ENCODE measurements around the gene PRRC2B. TPM values are rescaled to one million over a fixed set of nuclear protein-coding genes. Genes with fewer than 3 reads are reported as not detected.
"Not testable (repeated sequence)": the region's sequence is repeated elsewhere in the genome, so short reads cannot be mapped to it uniquely, and the experiment has no call there.

The PRRC2B gene
- total RNA-seq, 6 experiments from 2014 or later, result 53.7 to 82.6 (median 57.3) TPM

- H3K27ac ChIP-seq, result peak overlapping the region; percentile 74 to 95 (median 91)
- 3% methylated on average over 12 of the region's 17 CpGs for WGBS (ENCODE audit: insufficient coverage, low coverage, low lambda C conversion rate, missing lambda C conversion rate)
- H3K36me3 ChIP-seq, result no peaks in the 10 kb centered on the region
- ATAC-seq (peak; percentile 1 to 33 (median 18)), DNase-seq (peak; percentile 51 to 75 (median 63))
- H3K4me3 ChIP-seq, result peak overlapping the region; percentile 45 to 77 (median 68)
- H3K4me1 ChIP-seq, result peaks cover 0 to 67% (median 29%) of the 10 kb centered on the region in 4 donors
- intact Hi-C loops (cut with DNase I), result no loop called here
- TF ChIP-seq CTCF (IDR thresholded peaks at IDR 0.05) (no peak), POLR2A (IDR thresholded peaks at IDR 0.05) (no peak)
- no peaks in the 10 kb centered on the region for H3K9me3 ChIP-seq
- no peaks in the 10 kb centered on the region for H3K27me3 ChIP-seq
Observed at GRCh38 chr9:131395157-131396098, 1.5 kb downstream of the PRRC2B start.

GRCh38 chr9:131396099-131396479 lies 2.2 kb downstream of the PRRC2B start:
- 77% methylated on average over 3 of the region's 4 CpGs for WGBS (ENCODE audit: insufficient coverage, low coverage, low lambda C conversion rate, missing lambda C conversion rate)
- ATAC-seq; H3K27me3 ChIP-seq; intact Hi-C loops (cut with DNase I); H3K9me3 ChIP-seq; H3K36me3 ChIP-seq: not testable (repeated sequence)
- Histone ChIP-seq H3K4me3 (peak overlapping the region in 2 of 3 donors; percentile 45 to 77), H3K27ac (peak overlapping the region in 1 of 3 donors; percentile 91), H3K4me1 (peaks cover 0 to 61% (median 26%) of the 10 kb centered on the region in 4 donors)
- DNase-seq, result peak in 1 of 3 donors; percentile 11

GRCh38 chr9:131396626-131397025 lies 2.7 kb downstream of the PRRC2B start:
- no peaks in the 10 kb centered on the region for H3K36me3 ChIP-seq
- TF ChIP-seq POLR2A (IDR thresholded peaks at IDR 0.05) (no peak), CTCF (IDR thresholded peaks at IDR 0.05) (no peak)
- H3K27ac ChIP-seq, result peak overlapping the region in 1 of 3 donors; percentile 13
- WGBS (ENCODE audit: insufficient coverage, low coverage, low lambda C conversion rate, missing lambda C conversion rate), result 36% methylated on average over 3 of the region's 3 CpGs
- DNase-seq, result peak in 1 of 3 donors; percentile 3
- no peak for ATAC-seq
- H3K27me3 ChIP-seq, result no peaks in the 10 kb centered on the region
- intact Hi-C loops (cut with DNase I), result no loop called here
- no peak overlapping the region for H3K4me3 ChIP-seq
- H3K9me3 ChIP-seq, result no peaks in the 10 kb centered on the region
- peaks cover 0 to 64% (median 27%) of the 10 kb centered on the region in 4 donors for H3K4me1 ChIP-seq

- H3K27me3 ChIP-seq, result no peaks in the 10 kb centered on the region
- WGBS (ENCODE audit: insufficient coverage, low coverage, low lambda C conversion rate, missing lambda C conversion rate), result 26% methylated on average over 6 of the region's 8 CpGs
- H3K9me3 ChIP-seq, result no peaks in the 10 kb centered on the region
- H3K4me1 ChIP-seq, result peaks cover 0 to 70% (median 30%) of the 10 kb centered on the region in 4 donors
- H3K27ac ChIP-seq, result peak overlapping the region in 1 of 3 donors; percentile 13
- TF ChIP-seq CTCF (IDR thresholded peaks at IDR 0.05) (no peak), POLR2A (IDR thresholded peaks at IDR 0.05) (no peak)
- DNase-seq, result peak in 1 of 3 donors; percentile 15
- ATAC-seq, result no peak
- no peak overlapping the region for H3K4me3 ChIP-seq
- no peaks in the 10 kb centered on the region for H3K36me3 ChIP-seq
- intact Hi-C loops (cut with DNase I), result no loop called here
Observed at GRCh38 chr9:131397100-131397790, 3.4 kb downstream of the PRRC2B start.

Measured in right lobe of liver (tissue), 6 donors.